ENCODE results near the gene BHMT.
A peak's percentile ranks its signal among the peaks of the same experiment; 100 is the strongest.
"Not testable (repeated sequence)": the region's sequence is repeated elsewhere in the genome, so short reads cannot be mapped to it uniquely, and the experiment has no call there.

Gene BHMT

DNA sequence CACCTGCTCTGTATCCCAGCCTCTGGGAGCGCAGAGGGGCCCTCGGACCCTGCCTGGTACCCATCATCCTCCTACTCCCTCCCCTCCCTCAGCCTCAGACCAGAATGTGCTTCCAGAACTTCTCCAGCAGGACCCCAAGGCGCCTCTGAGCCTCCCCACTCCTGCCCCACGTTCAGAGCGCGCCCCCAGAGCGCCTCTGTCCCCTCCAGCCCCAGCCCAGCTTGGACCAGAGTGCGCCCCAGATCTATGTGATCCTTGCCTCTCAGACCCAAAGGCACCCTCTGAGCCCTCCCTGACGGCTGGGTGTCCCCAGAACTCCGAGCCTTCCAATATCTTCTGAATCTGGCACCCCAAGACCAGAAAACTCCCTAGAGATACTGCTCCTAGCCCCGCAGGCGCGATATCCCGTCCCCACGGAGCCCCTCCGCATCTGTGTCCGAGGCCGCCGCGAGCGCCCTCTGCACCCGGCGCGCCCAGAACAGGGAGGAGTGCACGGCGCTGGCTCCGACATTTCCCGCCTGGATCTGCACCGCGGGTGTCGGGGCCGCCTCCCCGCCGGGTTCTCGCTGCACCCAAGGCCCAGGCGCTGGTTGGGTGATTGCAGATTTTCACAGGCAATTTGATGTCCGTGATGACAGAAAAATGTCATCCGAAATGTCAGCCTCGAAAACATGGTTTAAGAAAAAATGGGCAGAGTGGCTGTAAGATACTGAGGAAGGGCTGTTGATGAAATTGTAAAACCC, 522 bp downstream of the BHMT start:
- no peak for DNase-seq (ENCODE audit: low spot score)

DNA sequence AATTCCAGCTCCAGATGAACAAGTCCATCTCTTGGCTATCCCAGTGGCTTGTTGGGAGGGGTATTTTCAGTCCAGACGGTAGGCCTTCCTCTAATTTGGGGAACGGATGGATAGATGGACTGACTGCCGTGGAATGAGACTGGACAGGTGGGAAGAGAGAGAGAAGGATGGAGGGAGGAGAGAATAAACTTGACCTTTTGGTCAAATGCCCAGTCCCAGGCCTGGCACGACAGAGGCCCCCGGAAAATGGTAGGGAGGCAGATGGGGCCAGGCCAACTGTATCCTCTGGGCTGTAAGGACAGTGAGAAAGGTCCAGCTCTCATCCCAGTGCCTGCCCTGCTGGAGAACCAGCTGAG, 1.1 kb downstream of the BHMT start:
- no peak for DNase-seq (ENCODE audit: low spot score)

DNA sequence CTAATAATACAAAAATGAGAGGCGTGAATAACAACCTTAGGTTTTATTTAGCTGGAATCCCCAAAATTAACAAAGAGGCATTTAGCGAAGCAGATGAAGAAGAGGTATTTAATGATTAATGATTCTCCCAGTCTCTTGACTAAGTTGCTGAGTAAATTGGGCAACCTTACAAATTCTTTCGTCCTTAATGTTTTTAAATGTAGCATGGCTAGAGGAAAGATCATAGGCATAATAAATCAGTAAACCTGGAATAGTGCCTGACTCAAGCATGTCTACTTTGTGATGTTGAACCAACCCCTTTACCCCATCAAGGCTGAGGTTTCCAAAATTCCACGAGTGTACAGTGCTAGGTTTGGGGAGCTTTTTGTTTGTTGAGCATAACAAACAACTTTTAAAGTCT, 7.9 kb downstream of the BHMT start:
- DNase-seq (ENCODE audit: low spot score) = no peak

DNA sequence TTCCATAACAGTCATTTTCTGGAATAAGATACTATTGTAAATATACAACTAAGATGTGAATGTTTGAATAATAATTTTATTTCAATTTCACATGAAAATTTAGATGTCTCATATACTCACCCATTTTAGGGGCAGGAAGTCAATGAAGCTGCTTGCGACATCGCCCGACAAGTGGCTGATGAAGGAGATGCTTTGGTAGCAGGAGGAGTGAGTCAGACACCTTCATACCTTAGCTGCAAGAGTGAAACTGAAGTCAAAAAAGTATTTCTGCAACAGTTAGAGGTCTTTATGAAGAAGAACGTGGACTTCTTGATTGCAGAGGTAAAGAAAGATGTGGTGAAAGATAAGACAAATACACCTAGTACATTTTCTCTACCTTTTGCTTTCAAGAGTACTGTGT, 8.6 kb downstream of the BHMT start:
- DNase-seq (ENCODE audit: low spot score) = no peak

DNA sequence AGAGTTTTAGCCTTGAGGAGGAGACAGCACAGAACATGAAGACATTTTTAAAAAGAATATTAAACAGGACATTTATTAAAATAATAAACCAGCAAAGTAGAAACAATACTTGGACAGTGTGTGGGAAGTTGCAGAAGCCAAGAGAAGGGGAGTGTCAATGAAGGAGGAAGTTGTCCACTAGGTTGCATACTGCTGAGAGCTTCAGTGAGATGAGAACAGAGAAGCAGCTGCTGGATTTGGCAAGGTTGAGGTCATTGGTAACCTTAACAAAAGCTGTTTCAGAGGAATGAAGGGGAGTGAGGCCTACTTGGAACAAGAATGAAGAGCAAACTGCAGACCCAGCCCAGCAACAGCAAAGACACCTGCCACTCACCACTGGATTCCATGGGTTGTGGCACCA, 11.4 kb downstream of the BHMT start:
- no peak for DNase-seq (ENCODE audit: low spot score)

DNA sequence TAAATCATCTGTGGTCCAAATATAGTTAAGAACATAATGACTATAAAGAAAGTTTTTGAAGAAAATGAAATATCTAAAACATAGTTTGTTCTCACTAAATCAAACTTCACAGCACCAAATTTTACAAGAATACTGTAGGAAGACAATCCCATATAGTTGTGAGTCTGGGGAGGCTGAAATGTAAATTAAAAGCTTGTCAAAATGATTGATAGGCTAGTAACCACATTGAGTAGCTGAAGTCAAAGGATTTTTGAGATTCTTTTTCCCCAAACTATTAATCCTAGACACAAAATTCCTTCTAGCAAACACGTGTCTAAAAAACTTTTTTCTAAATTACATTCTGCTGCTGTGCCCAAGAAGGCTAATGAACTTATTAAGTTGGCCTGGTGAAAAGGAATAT, 13.0 kb downstream of the BHMT start:
- DNase-seq (ENCODE audit: low spot score) = no peak

DNA sequence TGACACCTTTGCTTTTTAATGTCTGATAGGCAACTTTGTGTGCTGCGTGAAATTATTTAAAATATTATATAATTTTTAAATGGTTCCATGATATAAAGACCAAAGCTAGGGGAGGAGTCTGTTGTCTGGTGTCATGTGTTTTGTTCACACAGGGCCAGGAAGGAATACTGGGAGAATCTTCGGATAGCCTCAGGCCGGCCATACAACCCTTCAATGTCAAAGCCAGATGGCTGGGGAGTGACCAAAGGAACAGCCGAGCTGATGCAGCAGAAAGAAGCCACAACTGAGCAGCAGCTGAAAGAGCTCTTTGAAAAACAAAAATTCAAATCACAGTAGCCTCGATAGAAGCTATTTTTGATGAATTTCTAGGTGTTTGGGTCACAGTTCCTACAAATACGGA, 19.2 kb downstream of the BHMT start:
- DNase-seq (ENCODE audit: low spot score) = no peak

DNA sequence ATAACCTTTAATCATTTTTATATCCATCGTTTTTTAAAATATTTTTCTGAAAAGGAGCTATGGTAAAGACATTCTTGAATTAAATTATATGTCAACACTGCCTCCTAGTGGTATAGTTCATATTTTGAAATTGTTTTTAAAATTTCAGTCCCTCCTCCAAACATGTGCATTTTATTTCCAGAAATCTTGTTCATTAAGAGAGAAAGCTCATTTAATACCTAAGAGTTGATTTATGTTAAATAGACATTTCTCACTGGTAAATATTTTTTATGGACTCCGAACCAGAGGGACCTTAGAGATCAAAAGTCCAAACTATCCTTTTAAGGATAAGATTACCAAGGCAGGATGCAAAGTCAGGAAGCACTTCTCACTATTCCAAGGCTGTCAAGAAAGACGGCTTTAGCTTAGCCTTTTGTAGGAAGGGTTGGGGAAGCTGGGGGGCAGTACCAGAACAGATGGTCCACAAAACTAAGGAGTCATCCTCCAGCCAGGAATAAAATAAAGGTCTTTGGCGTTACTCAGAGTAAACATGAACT, 21.6 kb downstream of the BHMT start:
- DNase-seq (ENCODE audit: low spot score) = peak; percentile 73

DNA sequence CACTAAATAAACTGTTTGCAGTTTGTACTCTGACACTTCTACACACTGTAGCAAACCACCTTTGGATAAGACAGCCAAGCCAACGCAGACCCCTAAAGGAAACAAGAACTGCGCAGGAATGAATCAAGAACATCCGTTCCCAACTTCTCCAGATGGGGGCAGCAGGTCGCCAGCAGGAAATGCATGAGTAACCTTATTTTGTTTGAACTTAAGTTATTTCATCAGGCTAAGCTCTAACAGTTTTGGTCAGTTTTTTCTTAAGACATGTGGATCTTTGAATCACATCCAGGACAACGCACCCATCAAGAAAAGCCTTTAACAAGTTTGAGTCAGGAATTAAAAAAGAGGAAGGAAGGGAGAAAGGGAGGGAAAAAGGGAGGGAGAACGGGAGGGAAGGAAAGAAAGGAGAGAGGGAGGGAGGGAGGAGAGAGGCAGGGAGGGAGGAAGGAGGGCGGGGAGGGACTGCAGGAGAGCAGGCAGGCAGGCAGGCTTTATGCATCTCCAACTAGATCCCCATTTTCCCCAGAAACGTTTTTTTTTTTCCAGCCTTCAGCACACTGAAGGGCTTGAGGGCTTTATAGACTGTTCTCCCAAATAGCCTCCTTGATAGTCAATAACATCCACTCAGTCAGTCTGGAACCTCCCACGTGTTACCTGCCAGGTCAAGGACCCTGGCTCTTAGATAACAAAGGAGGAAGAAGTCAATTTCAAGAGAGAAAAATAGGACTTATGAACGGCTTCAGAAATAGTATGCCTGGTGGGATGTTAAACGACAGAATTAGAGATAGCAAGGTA, 22.2 kb downstream of the BHMT start:
- DNase-seq (ENCODE audit: low spot score) = peak; percentile 94

DNA sequence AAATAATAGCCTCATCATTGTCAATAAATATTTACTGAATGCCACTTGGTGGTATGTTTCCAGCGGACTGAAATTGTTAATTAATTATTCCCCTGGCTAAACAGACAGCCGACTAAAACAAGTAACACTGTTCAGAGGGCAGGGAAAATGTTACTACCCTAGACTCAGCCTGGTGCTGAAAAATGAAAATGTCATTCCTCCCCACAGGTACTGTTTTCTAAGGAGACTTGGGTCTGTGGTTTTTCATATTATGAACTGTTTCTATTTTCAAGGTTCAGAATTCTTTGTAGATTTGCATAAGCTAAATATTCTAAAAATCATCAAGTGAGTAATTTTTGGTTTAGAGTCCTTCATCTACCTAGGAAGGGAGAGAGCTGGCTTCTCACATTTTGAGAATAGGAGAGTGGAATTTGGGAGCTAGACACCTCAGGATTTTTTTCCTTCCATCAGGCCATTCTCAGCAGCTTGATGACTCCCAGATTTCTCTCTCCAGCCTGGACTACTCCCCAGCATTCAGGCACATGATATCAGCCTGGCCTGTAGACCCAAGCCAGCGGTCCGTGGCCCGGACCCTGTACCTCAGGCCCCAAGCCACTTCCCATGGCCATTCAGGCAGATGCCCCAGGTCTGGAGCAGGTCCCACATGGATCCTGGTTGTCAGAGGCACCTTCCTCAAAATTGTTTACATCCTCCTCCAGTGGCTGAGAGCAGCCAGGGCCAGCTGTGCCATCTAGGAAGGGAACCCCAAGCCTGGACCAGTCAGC, 24.4 kb downstream of the BHMT start:
- no peak for DNase-seq (ENCODE audit: low spot score)

DNA sequence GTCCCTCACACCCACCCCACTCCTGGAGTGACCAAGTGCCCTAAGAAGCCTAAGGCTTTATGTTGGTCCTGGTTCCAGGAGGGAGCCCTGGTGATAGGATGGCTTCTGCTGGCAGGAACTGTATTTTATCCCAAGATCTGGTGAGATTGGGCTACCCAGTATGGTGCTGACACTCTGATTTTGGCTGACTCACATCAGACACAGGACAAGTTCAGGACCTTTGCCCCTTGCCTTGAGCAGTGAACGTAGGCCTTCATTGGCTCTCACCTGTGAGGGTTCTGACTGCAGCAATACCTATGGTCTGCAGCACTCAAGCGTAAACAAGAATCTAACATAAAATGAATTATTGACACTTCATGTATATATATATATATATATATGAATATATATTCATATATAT, 25.0 kb downstream of the BHMT start:
- DNase-seq (ENCODE audit: low spot score) = no peak

DNA sequence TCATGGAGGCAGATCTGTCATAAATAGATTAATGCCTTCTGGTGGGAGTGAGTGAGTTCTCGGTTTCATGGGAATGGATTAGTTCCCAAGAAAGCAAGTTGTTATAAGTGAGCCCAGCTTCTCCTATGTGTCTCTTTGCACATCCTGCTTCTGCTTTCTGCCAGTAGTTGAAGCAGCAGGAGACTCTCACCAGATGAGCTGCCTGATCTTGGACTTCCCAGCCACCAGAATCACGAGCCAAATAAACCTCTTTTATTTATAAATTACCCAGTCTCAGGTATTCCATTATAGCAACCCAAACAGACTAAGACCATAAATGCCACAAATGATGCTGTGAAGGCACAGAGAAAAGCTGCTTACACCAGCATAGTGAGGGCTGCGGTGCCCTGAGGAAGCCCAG, 28.9 kb downstream of the BHMT start:
- DNase-seq (ENCODE audit: low spot score) = no peak

DNA sequence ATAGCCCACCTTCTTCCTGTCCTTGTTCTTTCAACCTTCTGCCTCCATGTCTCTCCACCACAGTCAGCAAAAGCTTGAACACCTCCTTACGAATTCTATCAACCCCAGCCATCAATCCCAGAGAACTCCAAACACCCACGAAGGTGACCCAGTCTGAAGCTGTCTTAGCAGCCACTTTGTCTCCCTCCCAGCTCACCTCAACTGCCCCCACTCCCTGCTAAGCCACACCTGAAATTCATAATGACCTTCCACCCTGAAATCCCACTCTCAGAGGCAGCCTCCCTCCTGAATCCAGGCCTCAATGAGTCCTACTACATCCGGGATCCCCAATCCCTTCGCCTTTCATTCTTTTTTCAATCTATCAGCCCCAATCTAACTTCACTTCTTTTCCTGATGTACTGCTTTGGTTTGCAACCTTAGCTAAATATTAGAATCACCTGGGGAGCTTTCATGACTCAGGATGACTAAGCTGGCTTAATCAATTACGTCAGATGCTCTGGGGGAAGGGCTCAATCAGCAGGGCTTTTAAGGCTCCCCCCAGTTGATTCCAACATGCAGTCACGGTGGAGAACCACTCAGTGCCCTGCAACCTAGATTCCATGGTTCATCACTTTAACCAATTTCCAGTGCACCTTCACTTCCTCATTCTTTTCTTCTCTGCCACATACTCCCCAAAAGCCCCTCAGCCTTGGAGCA, 32.2 kb downstream of the BHMT start:
- DNase-seq (ENCODE audit: low spot score) = no peak

DNA sequence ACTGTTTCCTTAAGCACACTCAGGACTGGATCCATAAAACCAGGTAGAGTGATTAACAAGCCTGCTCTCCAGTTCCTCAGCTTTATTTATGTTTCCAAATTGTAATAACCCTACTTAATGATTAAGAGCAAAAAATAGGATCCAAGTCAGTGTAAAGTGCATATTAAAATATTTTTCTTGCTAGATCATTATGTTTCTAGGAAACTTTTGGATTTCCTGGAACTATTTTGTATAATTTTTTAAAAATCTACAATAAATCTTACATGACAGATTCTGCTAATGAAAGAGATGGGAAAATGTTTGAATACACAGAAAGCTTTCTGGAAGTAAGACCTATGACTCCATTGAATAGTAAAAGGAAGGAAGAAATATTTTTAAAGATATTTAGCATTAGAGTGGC, 35.5 kb downstream of the BHMT start:
- DNase-seq (ENCODE audit: low spot score) = no peak

DNA sequence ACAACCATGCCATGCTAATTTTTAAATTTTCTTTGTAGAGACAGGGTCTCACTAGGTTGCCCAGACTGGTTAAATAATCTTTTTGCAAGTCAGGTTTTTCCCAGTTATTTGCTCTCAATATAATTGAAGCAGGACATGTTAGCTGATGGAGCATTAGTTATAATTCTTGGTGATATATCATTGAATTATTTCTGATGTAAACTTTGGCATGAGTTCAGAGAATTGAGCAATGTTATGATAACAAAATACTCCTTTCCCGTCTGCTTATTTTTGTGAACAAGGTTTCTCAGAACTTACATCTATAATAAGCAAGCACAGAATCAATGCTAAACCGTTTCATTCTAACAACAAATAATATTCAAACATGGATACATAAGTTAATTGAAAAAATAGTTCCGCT, 37.8 kb downstream of the BHMT start:
- no peak for DNase-seq (ENCODE audit: low spot score)

DNA sequence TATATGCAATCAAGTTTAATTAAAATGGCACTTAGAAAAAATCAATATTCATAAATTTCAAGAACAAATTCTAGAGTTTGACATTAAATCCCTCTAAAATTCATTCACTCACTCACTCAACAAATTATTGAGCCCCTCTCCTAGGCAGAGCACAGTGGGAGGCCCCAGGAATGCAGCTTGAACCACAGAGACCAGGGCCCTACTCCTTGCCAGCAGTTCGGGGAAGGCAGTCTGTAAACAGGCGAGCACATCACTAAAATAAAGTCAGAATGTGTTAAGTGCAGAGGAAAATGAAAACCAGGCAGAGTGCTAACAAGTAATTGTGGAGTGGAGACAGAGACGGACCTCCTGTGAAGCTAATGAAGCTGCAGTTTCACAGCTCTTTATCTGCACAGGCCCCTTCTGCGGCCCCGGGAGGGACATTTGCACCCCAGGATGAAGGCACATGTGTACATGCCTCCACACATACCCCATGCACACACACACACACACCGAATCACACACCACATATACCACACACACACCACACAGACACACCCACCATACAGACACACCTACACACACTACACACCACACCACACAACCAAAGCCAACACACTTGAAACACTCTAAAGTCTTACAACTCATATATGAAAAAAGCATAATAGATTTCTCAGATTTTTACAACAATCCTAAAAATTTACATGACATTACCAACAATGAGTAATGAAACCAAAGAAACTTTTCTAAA, 40.5 kb downstream of the BHMT start:
- no peak for DNase-seq (ENCODE audit: low spot score)

DNA sequence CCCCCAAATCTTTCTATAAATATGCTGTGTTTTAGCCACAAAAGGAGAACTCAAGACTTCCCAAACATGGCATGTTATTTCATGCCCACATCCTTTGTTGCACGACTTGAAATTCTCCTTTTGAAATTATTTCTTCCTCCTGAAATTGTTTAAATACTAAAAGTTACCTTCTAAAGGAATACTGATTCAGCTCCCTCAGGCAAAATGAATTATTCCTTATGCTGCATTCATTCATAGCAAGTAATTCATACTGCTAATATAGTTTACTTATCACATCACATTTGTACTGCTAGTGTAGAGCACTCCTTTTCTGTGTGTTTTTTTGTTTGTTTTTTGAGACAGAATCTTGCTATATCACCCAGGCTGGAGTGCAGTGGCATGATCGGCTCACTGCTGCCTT, 45.7 kb downstream of the BHMT start:
- DNase-seq (ENCODE audit: low spot score) = no peak

DNA sequence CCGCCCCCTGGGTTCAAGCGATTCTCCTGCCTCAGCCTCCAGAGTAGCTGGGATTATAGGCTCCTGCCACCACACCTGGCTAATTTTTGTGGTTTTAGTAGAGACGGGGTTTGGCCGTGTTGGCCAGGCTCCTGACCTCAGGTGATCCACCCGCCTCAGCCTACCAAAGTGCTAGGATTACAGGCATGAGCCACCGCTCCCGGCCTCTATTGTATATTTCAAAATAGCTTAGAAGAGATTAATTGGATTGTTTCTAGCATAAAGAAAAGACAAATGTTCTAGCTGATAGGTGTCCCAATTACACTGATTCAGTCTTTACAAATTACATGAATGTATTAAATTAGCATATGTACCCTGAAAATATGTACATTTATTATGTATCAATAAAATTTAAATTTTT, 50.0 kb downstream of the BHMT start:
- DNase-seq (ENCODE audit: low spot score) = not testable (repeated sequence)

DNA sequence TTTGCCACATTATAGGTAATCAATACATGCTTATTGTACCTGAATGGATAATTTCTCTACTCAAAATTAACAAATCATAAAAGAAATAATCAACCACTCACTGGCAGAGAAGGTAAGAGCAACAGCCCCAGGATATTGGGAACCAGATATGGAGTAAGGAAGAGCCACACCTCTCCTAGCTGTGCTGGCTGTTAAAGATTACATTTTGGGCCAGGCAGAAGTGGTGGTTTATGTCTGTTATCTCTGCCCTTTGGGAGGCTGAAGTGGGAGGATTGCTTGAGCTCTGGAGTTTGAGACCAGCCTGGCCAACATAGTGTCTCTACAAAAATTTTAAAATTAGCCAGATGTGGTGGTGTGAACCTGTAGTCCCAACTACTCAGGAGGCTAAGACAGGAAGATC, 56.4 kb downstream of the BHMT start:
- no peak for DNase-seq (ENCODE audit: low spot score)

DNA sequence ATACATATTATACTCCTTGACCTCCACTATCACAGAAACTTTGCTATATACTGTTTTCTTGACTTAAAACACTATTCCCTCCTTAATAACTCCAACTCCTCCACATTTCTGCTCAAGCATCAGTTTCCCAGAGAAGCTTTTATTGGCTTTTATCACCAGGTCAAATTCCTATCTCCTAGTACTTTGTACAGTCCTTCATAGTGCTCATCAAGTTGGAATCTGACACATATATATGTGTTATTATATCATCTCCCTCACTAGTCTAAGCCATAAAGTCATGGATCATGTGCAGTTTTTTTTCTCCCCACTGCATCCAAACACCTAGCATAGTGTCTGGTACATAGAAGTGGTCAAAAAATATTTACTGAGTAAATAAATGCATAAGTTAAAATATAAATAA, 59.1 kb downstream of the BHMT start:
- DNase-seq (ENCODE audit: low spot score) = no peak

DNA sequence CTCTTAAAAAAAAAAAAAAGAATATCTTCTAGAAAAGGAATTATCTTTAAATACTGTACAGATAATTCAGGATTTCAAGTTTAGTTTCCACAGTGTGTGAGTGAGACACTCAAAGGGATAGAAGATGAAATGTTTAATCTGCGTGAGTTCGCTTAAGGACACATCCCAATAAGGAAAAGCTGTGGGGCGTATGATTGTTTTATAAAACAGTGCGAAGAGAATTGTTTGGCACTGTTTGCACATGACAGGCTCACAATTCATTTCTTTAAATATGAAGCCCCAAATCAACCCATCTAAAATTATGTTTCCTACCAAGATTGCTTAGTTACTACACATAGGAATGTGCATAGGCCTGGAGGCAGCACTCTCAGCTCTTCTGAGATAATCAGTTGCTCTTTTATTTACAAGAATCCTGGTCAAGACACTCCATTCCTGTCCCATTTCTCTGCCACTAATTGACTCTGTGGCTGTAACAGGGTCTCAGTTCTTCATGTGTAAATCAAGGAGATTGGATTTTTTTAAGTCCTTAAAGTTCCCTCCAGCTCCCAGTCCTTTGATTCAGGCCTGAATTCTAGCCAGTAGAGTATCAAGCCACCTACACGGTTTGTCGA, 60.1 kb downstream of the BHMT start:
- no peak for DNase-seq (ENCODE audit: low spot score)
